Measurements from ENCODE around the gene RTP3.

Gene RTP3

GRCh38 chr3:46469680-46470357, 28.0 kb upstream of the RTP3 start:
- DNase-seq (ENCODE audit: low read depth in 3 of 3), result no peak

GRCh38 chr3:46470831-46471230, 26.9 kb upstream of the RTP3 start:
- DNase-seq (ENCODE audit: low read depth in 3 of 3), result no peak

- DNase-seq (ENCODE audit: low read depth in 3 of 3), result no peak
Observed at GRCh38 chr3:46471371-46471914, 26.3 kb upstream of the RTP3 start.

- DNase-seq (ENCODE audit: low read depth in 3 of 3), result no peak
Observed at GRCh38 chr3:46472736-46473135, 25.0 kb upstream of the RTP3 start.

- no peak for DNase-seq (ENCODE audit: low read depth in 3 of 3)
Observed at GRCh38 chr3:46477145-46477544, 20.6 kb upstream of the RTP3 start.

GRCh38 chr3:46477756-46478155, 20.0 kb upstream of the RTP3 start:
- DNase-seq (ENCODE audit: low read depth in 3 of 3), result no peak

- DNase-seq (ENCODE audit: low read depth in 3 of 3), result no peak
Observed at GRCh38 chr3:46478341-46478740, 19.4 kb upstream of the RTP3 start.

- no peak for DNase-seq (ENCODE audit: low read depth in 3 of 3)
Observed at GRCh38 chr3:46479021-46479420, 18.8 kb upstream of the RTP3 start.

GRCh38 chr3:46479696-46480095, 18.1 kb upstream of the RTP3 start:
- no peak for DNase-seq (ENCODE audit: low read depth in 3 of 3)

- no peak for DNase-seq (ENCODE audit: low read depth in 3 of 3)
Observed at GRCh38 chr3:46480491-46481195, 17.1 kb upstream of the RTP3 start.

GRCh38 chr3:46481636-46482035, 16.1 kb upstream of the RTP3 start:
- DNase-seq (ENCODE audit: low read depth in 3 of 3), result no peak

- DNase-seq (ENCODE audit: low read depth in 3 of 3), result no peak
Observed at GRCh38 chr3:46482632-46483350, 15.0 kb upstream of the RTP3 start.

GRCh38 chr3:46483825-46484224, 14.0 kb upstream of the RTP3 start:
- DNase-seq (ENCODE audit: low read depth in 3 of 3), result no peak

GRCh38 chr3:46484388-46484787, 13.4 kb upstream of the RTP3 start:
- no peak for DNase-seq (ENCODE audit: low read depth in 3 of 3)

GRCh38 chr3:46484911-46485778, 12.6 kb upstream of the RTP3 start:
- no peak for DNase-seq (ENCODE audit: low read depth in 3 of 3)

GRCh38 chr3:46485779-46486175, 12.0 kb upstream of the RTP3 start:
- DNase-seq (ENCODE audit: low read depth in 3 of 3), result no peak

- peak; percentile 85 to 88 (median 87) for DNase-seq (ENCODE audit: low read depth in 3 of 3)
Observed at GRCh38 chr3:46488735-46489361, 8.9 kb upstream of the RTP3 start.

GRCh38 chr3:46489381-46489780, 8.4 kb upstream of the RTP3 start:
- no peak for DNase-seq (ENCODE audit: low read depth in 3 of 3)

GRCh38 chr3:46489875-46490274, 7.9 kb upstream of the RTP3 start:
- DNase-seq (ENCODE audit: low read depth in 3 of 3), result no peak

GRCh38 chr3:46490338-46491084, 7.3 kb upstream of the RTP3 start:
- no peak for DNase-seq (ENCODE audit: low read depth in 3 of 3)

Measured in stimulated activated CD4-positive, alpha-beta T cell treated with anti-CD3 and anti-CD28 coated beads, TNF-alpha, amount 100 ng/mL, for 4 hours (primary cell).